Endothelial cell (in vitro differentiated cells): Measurements from ENCODE around the gene BTNL9. TPM values are rescaled to one million over a fixed set of nuclear protein-coding genes. Genes with fewer than 3 reads are reported as not detected.

Experiments
- DNase-seq: peaks from one replicate; pipeline ENCODE4 v3.0.0; 2021; ENCODE audit warnings: low spot score
- H3K27ac Mint-ChIP-seq: one replicate; pipeline ENCODE4 v1.8.0; 2021; ENCODE audit warnings: mixed read lengths, inconsistent platforms; ENCODE audit not compliant: unreplicated experiment
- H3K27me3 Mint-ChIP-seq: one replicate; pipeline ENCODE4 v1.8.0; 2021; ENCODE audit warnings: mild to moderate bottlenecking, moderate library complexity, mixed read lengths, inconsistent platforms; ENCODE audit not compliant: unreplicated experiment
- H3K36me3 Mint-ChIP-seq: one replicate; pipeline ENCODE4 v1.8.0; 2021; ENCODE audit warnings: mild to moderate bottlenecking, low read depth, mixed read lengths, inconsistent platforms; ENCODE audit not compliant: unreplicated experiment
- H3K4me1 Mint-ChIP-seq: one replicate; pipeline ENCODE4 v1.8.0; 2021; ENCODE audit warnings: mild to moderate bottlenecking, mixed read lengths, inconsistent platforms; ENCODE audit not compliant: unreplicated experiment
- H3K4me3 Mint-ChIP-seq: one replicate; pipeline ENCODE4 v1.8.0; 2021; ENCODE audit warnings: mild to moderate bottlenecking, mixed read lengths, inconsistent platforms; ENCODE audit not compliant: unreplicated experiment
- H3K9me3 Mint-ChIP-seq: one replicate; pipeline ENCODE4 v1.8.0; 2021; ENCODE audit warnings: mixed read lengths, inconsistent platforms; ENCODE audit not compliant: unreplicated experiment
- CTCF ChIP-seq: fragments of 200-600 bp; sonication (generic); IDR thresholded peaks from one replicate; pipeline ENCODE4 v1.5.0; 2021; ENCODE audit warnings: antibody characterized with exemption; ENCODE audit not compliant: unreplicated experiment
- total RNA-seq: library from RNA; stranded (reverse); fragmentation: NEBNext Ultra II Directional; extraction: Animal tissue kit (Norgen Biotek cat#: 25700); gene quantifications from one replicate; pipeline ENCODE4 v1.2.1, GENCODE V29; 2021; ENCODE audit not compliant: unreplicated experiment

Gene BTNL9
- total RNA-seq, 1 donor from 2014 or later, result 24.3 TPM

GRCh38 chr5:181047921-181048320 is 7.9 kb downstream of the BTNL9 start:
- Mint-ChIP-seq H3K9me3 (no peaks in the 10 kb centered on the region), H3K4me1 (peaks cover 14% of the 10 kb centered on the region), H3K4me3 (no peak overlapping the region), H3K36me3 (peaks cover 13% of the 10 kb centered on the region), H3K27ac (no peak overlapping the region), H3K27me3 (peaks cover 31% of the 10 kb centered on the region)
- DNase-seq, result no peak
- no peak for TF ChIP-seq CTCF

GRCh38 chr5:181050016-181050415 is 9.9 kb downstream of the BTNL9 start:
- Mint-ChIP-seq H3K9me3 (no peaks in the 10 kb centered on the region), H3K27me3 (peaks cover 30% of the 10 kb centered on the region), H3K36me3 (peaks cover 20% of the 10 kb centered on the region), H3K4me1 (peaks cover 17% of the 10 kb centered on the region), H3K4me3 (no peak overlapping the region), H3K27ac (no peak overlapping the region)
- DNase-seq, result no peak
- TF ChIP-seq CTCF, result no peak

- Mint-ChIP-seq H3K36me3 (peaks cover 20% of the 10 kb centered on the region), H3K4me1 (peaks cover 17% of the 10 kb centered on the region), H3K27me3 (peaks cover 32% of the 10 kb centered on the region), H3K27ac (no peak overlapping the region), H3K4me3 (peak overlapping the region; percentile 88), H3K9me3 (no peaks in the 10 kb centered on the region)
- no peak for TF ChIP-seq CTCF
- DNase-seq, result no peak
Observed at GRCh38 chr5:181051841-181052671, 12.0 kb downstream of the BTNL9 start.

- TF ChIP-seq CTCF, result no peak
- peak; percentile 32 for DNase-seq
Observed at GRCh38 chr5:181052672-181053487, 12.8 kb downstream of the BTNL9 start.

More at GRCh38 chr5:181052672-181053487, 12.8 kb downstream of the BTNL9 start:
- H3K27me3 Mint-ChIP-seq, result peaks cover 33% of the 10 kb centered on the region
- H3K4me3 Mint-ChIP-seq, result peak overlapping the region; percentile 88
- no peak overlapping the region for H3K27ac Mint-ChIP-seq
- peaks cover 17% of the 10 kb centered on the region for H3K4me1 Mint-ChIP-seq
- H3K36me3 Mint-ChIP-seq, result peaks cover 20% of the 10 kb centered on the region
- H3K9me3 Mint-ChIP-seq, result no peaks in the 10 kb centered on the region
